WTC11 (cell line): Measurements from ENCODE around the gene LMCD1. TPM values are rescaled to one million over a fixed set of nuclear protein-coding genes. Genes with fewer than 3 reads are reported as not detected.

Experiments
- ATF1 ChIP-seq: sonication (generic); formaldehyde crosslinking; IDR thresholded peaks from 2 replicates; pipeline ENCODE4 v1.8.1; 2023; ENCODE audit warnings: mild to moderate bottlenecking, moderate library complexity, missing genetic modification reagents
- ATF6 ChIP-seq: sonication (generic); formaldehyde crosslinking; IDR thresholded peaks from 2 replicates; pipeline ENCODE4 v1.8.1; 2023; ENCODE audit warnings: mild to moderate bottlenecking, missing genetic modification reagents
- CTCF ChIP-seq: fragments of 200-600 bp; IDR thresholded peaks from 2 replicates; pipeline ENCODE4 v1.8.0; 2022; ENCODE audit warnings: antibody characterized with exemption
- EMX1 ChIP-seq: fragments of 250-450 bp; sonication (Bioruptor Pico); IDR thresholded peaks from 2 replicates; pipeline ENCODE4 v1.8.0; 2021; ENCODE audit warnings: mild to moderate bottlenecking
- FOXP4 ChIP-seq: sonication (generic); formaldehyde crosslinking; IDR thresholded peaks from 2 replicates; pipeline ENCODE4 v1.8.0; 2022; ENCODE audit warnings: mild to moderate bottlenecking, missing genetic modification reagents
- GABPB1 ChIP-seq: sonication (generic); formaldehyde crosslinking; IDR thresholded peaks from 2 replicates; pipeline ENCODE4 v1.8.1; 2023; ENCODE audit warnings: mild to moderate bottlenecking, missing genetic modification reagents
- GRHL2 ChIP-seq: fragments of 250-450 bp; sonication (Bioruptor Pico); IDR thresholded peaks from 2 replicates; pipeline ENCODE4 v1.8.0; 2022; ENCODE audit warnings: mild to moderate bottlenecking, moderate library complexity; ENCODE audit not compliant: insufficient replicate concordance, severe bottlenecking
- IRF1 ChIP-seq: sonication (generic); formaldehyde crosslinking; IDR thresholded peaks from 2 replicates; pipeline ENCODE4 v1.8.0; 2023; ENCODE audit warnings: missing genetic modification reagents
- MLX ChIP-seq: sonication (generic); formaldehyde crosslinking; IDR thresholded peaks from 2 replicates; pipeline ENCODE4 v1.8.1; 2023; ENCODE audit warnings: mild to moderate bottlenecking, missing genetic modification reagents, moderate library complexity
- NFE2L1 ChIP-seq: sonication (generic); formaldehyde crosslinking; IDR thresholded peaks from 2 replicates; pipeline ENCODE4 v1.8.1; 2023; ENCODE audit warnings: missing genetic modification reagents
- NFYB ChIP-seq: sonication (generic); formaldehyde crosslinking; conservative IDR thresholded peaks from 2 replicates; pipeline ENCODE4 v1.8.0; 2022; ENCODE audit warnings: low read depth, missing genetic modification reagents
- NR1H2 ChIP-seq: sonication (generic); formaldehyde crosslinking; IDR thresholded peaks from 2 replicates; pipeline ENCODE4 v1.9.0; 2021; ENCODE audit warnings: mild to moderate bottlenecking, moderate library complexity, missing genetic modification reagents
- NR2C2 ChIP-seq: sonication (generic); formaldehyde crosslinking; IDR thresholded peaks from 2 replicates; pipeline ENCODE4 v1.8.0; 2022; ENCODE audit warnings: mild to moderate bottlenecking, missing genetic modification reagents
- SMAD4 ChIP-seq: sonication (generic); formaldehyde crosslinking; IDR thresholded peaks from 2 replicates; pipeline ENCODE4 v1.8.0; 2022; ENCODE audit warnings: mild to moderate bottlenecking, missing genetic modification reagents
- SP1 ChIP-seq: sonication (generic); formaldehyde crosslinking; conservative IDR thresholded peaks from 2 replicates; pipeline ENCODE4 v1.8.1; 2022; ENCODE audit warnings: missing genetic modification reagents
- TEAD1 ChIP-seq: sonication (generic); formaldehyde crosslinking; IDR thresholded peaks from 2 replicates; pipeline ENCODE4 v1.8.0; 2022; ENCODE audit warnings: mild to moderate bottlenecking, missing genetic modification reagents
- TEAD4 ChIP-seq: sonication (generic); formaldehyde crosslinking; IDR thresholded peaks from 2 replicates; pipeline ENCODE4 v1.8.0; 2022; ENCODE audit warnings: mild to moderate bottlenecking, missing genetic modification reagents
- USF2 ChIP-seq: sonication (generic); formaldehyde crosslinking; IDR thresholded peaks from 2 replicates; pipeline ENCODE4 v1.8.1; 2023; ENCODE audit warnings: mild to moderate bottlenecking, missing genetic modification reagents, moderate library complexity
- ZBTB21 ChIP-seq: sonication (generic); formaldehyde crosslinking; IDR thresholded peaks from 2 replicates; pipeline ENCODE4 v1.8.1; 2023; ENCODE audit warnings: mild to moderate bottlenecking, missing genetic modification reagents, borderline replicate concordance
- ZMAT4 ChIP-seq: fragments of 250-450 bp; sonication (Bioruptor Pico); IDR thresholded peaks from 2 replicates; pipeline ENCODE4 v1.9.0; 2021; ENCODE audit warnings: mild to moderate bottlenecking
- ZNF121 ChIP-seq: sonication (generic); formaldehyde crosslinking; IDR thresholded peaks from 2 replicates; pipeline ENCODE4 v1.8.0; 2023; ENCODE audit warnings: missing genetic modification reagents
- ZNF138 ChIP-seq: sonication (generic); formaldehyde crosslinking; conservative IDR thresholded peaks from 2 replicates; pipeline ENCODE4 v1.8.1; 2022; ENCODE audit warnings: mild to moderate bottlenecking, moderate library complexity, missing genetic modification reagents
- ZNF281 ChIP-seq: sonication (generic); formaldehyde crosslinking; IDR thresholded peaks from 2 replicates; pipeline ENCODE4 v1.8.0; 2023; ENCODE audit warnings: mild to moderate bottlenecking, missing genetic modification reagents
- ZNF423 ChIP-seq: fragments of 250-450 bp; sonication (Bioruptor Pico); IDR thresholded peaks from 2 replicates; pipeline ENCODE4 v2.1.2; 2022; ENCODE audit warnings: mild to moderate bottlenecking, moderate library complexity
- ZNF512 ChIP-seq: sonication (generic); formaldehyde crosslinking; IDR thresholded peaks from 2 replicates; pipeline ENCODE4 v1.8.1; 2022; ENCODE audit warnings: missing genetic modification reagents, borderline replicate concordance
- ZNF671 ChIP-seq: fragments of 250-450 bp; sonication (Bioruptor Pico); IDR thresholded peaks from 2 replicates; pipeline ENCODE4 v1.8.0; 2021; ENCODE audit warnings: mild to moderate bottlenecking
- total RNA-seq: library from RNA; stranded (reverse); gene quantifications from 3 replicates; pipeline ENCODE4 v1.2.3, GENCODE V29; 2021

Gene LMCD1
- total RNA-seq, 1 experiment from 2014 or later, result 12.5 TPM

GRCh38 chr3:8501371-8502131, at the start of gene LMCD1 (continued):
- no peak for TF ChIP-seq ATF1
- peak; percentile 78 for TF ChIP-seq GABPB1 (CRISPR knock-in tag)
- peak; percentile 89 for TF ChIP-seq NFYB (CRISPR knock-in tag)
- no peak for TF ChIP-seq ATF6 (CRISPR knock-in tag)
- peak; percentile 34; the same call in 1 of the 2 replicates for TF ChIP-seq ZNF423 (CRISPR knock-in tag)
- TF ChIP-seq ZNF138 (CRISPR knock-in tag), result peak; percentile 98
- TF ChIP-seq USF2 (CRISPR knock-in tag), result peak; percentile 45; the same call in 1 of the 2 replicates
- peak; percentile 94 for TF ChIP-seq IRF1 (CRISPR knock-in tag)
- TF ChIP-seq NR1H2 (CRISPR knock-in tag), result no peak
- no peak; the same call in 1 of the 2 replicates for TF ChIP-seq TEAD4 (CRISPR knock-in tag)
- TF ChIP-seq ZBTB21 (CRISPR knock-in tag), result peak; percentile 96
- peak; percentile 80 for TF ChIP-seq SP1 (CRISPR knock-in tag)
- TF ChIP-seq NR2C2 (CRISPR knock-in tag), result no peak; the same call in 1 of the 2 replicates
- TF ChIP-seq MLX (CRISPR knock-in tag), result no peak
- TF ChIP-seq NFE2L1 (CRISPR knock-in tag), result peak; percentile 95; the same call in 1 of the 2 replicates
- TF ChIP-seq SMAD4, result peak; percentile 79; the same call in 1 of the 2 replicates
- TF ChIP-seq TEAD1 (CRISPR knock-in tag), result peak; percentile 97
- no peak for TF ChIP-seq ZNF121 (CRISPR knock-in tag)
- TF ChIP-seq GRHL2 (CRISPR knock-in tag), result no peak
- no peak for TF ChIP-seq ZNF512 (CRISPR knock-in tag)
- TF ChIP-seq EMX1, result no peak
- TF ChIP-seq CTCF, result no peak
- TF ChIP-seq ZNF281, result peak; percentile 96
- TF ChIP-seq ZMAT4 (CRISPR knock-in tag), result no peak
- TF ChIP-seq ZNF671, result no peak
- TF ChIP-seq FOXP4 (CRISPR knock-in tag), result peak; percentile 96
